ENCODE measurements around the gene CPNE4. TPM values are rescaled to one million over a fixed set of nuclear protein-coding genes. Genes with fewer than 3 reads are reported as not detected.

The CPNE4 gene
- total and polyA plus RNA-seq, 9 of the 15 experiments (the other 6 are each of a cell fraction or from before 2014, with no cell fraction given) = not detected

- Histone ChIP-seq H3K27ac (ENCODE audit: extremely low read depth, low read depth, low read length) (no peak overlapping the region), H3K4me1 (replicated peaks in 1 of 2; ENCODE audit: control insufficient read depth in 2 of 2, insufficient read depth in 2 of 2, low read length in 2 of 2) (no peaks in the 10 kb centered on the region), H2AFZ (ENCODE audit: low read depth, low read length) (no peak overlapping the region), H3K9me3 (replicated peaks; ENCODE audit: control insufficient read depth, insufficient read depth, low read depth, low read length) (no peaks in the 10 kb centered on the region), H3K36me3 (ENCODE audit: control insufficient read depth, insufficient read depth, low read length) (no peaks in the 10 kb centered on the region), H3K9me1 (ENCODE audit: control insufficient read depth, insufficient read depth, low read length) (no peaks in the 10 kb centered on the region), H3K9ac (ENCODE audit: insufficient read depth in 1 of 2, low read depth in 2 of 2, low read length in 2 of 2) (no peak overlapping the region), H3K4me3 (no peak overlapping the region), H4K20me1 (replicated peaks; ENCODE audit: control insufficient read depth, insufficient read depth, low read length) (no peaks in the 10 kb centered on the region), H3K27me3 (ENCODE audit: control insufficient read depth in 2 of 2, insufficient read depth in 2 of 2, low read length in 2 of 2) (no peaks in the 10 kb centered on the region), H3K79me2 (ENCODE audit: control insufficient read depth, insufficient read depth, low read length) (no peaks in the 10 kb centered on the region), H3K4me2 (ENCODE audit: insufficient read depth, low read length) (no peak overlapping the region)
- POLR2A ChIA-PET = interaction anchor here (0.6 to 0.7 kb wide), 2 partner anchors 179 to 510 kb away, joined by 3 to 4 read pairs; no protein-coding TSS in a partner anchor
- no peak for ATAC-seq
- no peak for FAIRE-seq
- intact Hi-C loops (cut with micrococcal nuclease) = no loop called here
- no peak for DNase-seq (ENCODE audit: extremely low read depth in 1 of 4, low spot score in 3 of 4)
- in situ Hi-C loops (cut with MboI) = loop anchor here (25.0 kb wide), 1 partner anchor 979 kb away; the partner anchor contains the start of genes ASTE1 and NEK11
- CTCF ChIA-PET (ENCODE audit: low intra/inter-chr PET ratio) = no interaction called here
- 6% methylated on average over 7 of the region's 7 CpGs for WGBS (ENCODE audit: insufficient coverage, low coverage, missing lambda C conversion rate)
- no TSS peak for BruUV-seq (replicated peaks)
- no peak for TF ChIP-seq PURB (CRISPR knock-in tag; IDR thresholded peaks at IDR 0.05; ENCODE audit: low read depth)
- peak; percentile 73 for TF ChIP-seq JUND (IDR thresholded peaks at IDR 0.05; ENCODE audit: borderline replicate concordance, low read depth, low read length)
- TF ChIP-seq JUND (tag; IDR thresholded peaks at IDR 0.05; ENCODE audit: borderline replicate concordance, low read depth, low read length) = peak; percentile 71; the same call in 1 of the 3 replicates
- TF ChIP-seq ATF3 (IDR thresholded peaks at IDR 0.05) = peak; percentile 88
- TF ChIP-seq ATF3 (CRISPR knock-in tag; conservative IDR thresholded peaks at IDR 0.05) = no peak
- TF ChIP-seq ZBTB43 (CRISPR knock-in tag; IDR thresholded peaks at IDR 0.05) = no peak
- TF ChIP-seq JUN (IDR thresholded peaks at IDR 0.05; ENCODE audit: borderline replicate concordance, low read depth, low read length) = peak; percentile 43; the same call in 1 of the 2 replicates
- TF ChIP-seq JUN (CRISPR knock-in tag; IDR thresholded peaks at IDR 0.05; ENCODE audit: borderline replicate concordance) = no peak
- no peak for TF ChIP-seq CEBPG (CRISPR knock-in tag; IDR thresholded peaks at IDR 0.05)
- TF ChIP-seq CEBPG (tag; conservative IDR thresholded peaks at IDR 0.05 in 1 of 2, IDR thresholded peaks at IDR 0.05 in 1 of 2) = peak in 1 of 2 experiments; percentile 61; a peak in 2 of 4 replicates
- 0 out of 2 replicates have a peak, but pooled peaks have one; percentile 25 for TF ChIP-seq TFE3 (CRISPR knock-in tag; IDR thresholded peaks at IDR 0.05)
- TF ChIP-seq NCOA4 (IDR thresholded peaks at IDR 0.05; ENCODE audit: partially characterized antibody) = no peak
- TF ChIP-seq ZNF12 (CRISPR knock-in tag; IDR thresholded peaks at IDR 0.05) = no peak
Measured at GRCh38 chr3:132016061-132017041, 18.5 kb downstream of the CPNE4 start.

Measured in K562 (cell line).